GM04503 (cell line): ENCODE results near the gene ZNF181.
"Not testable (repeated sequence)": the region's sequence is repeated elsewhere in the genome, so short reads cannot be mapped to it uniquely, and the experiment has no call there.

ENCODE experiments used
- DNase-seq: peaks from one replicate; pipeline ENCODE4 v3.0.0-alpha.2; 2012; ENCODE audit warnings: low read depth

The ZNF181 gene

GRCh38 chr19:34733746-34734536 lies at the start of gene ZNF181:
ZNF181 (plus strand) TSS chr19:34734243; CDS start chr19:34735038, 795 bp downstream.
- peak; percentile 63 for DNase-seq

GRCh38 chr19:34685266-34685665 lies 48.8 kb upstream of the ZNF181 start:
- DNase-seq, result not testable (repeated sequence)

GRCh38 chr19:34686455-34686854 lies 47.6 kb upstream of the ZNF181 start:
- no peak for DNase-seq

- no peak for DNase-seq
Observed at GRCh38 chr19:34687348-34687747, 46.7 kb upstream of the ZNF181 start.

GRCh38 chr19:34688592-34688991 lies 45.5 kb upstream of the ZNF181 start:
- no peak for DNase-seq

GRCh38 chr19:34690372-34690771 lies 43.7 kb upstream of the ZNF181 start:
- DNase-seq, result no peak

- DNase-seq, result no peak
Observed at GRCh38 chr19:34692549-34692948, 41.5 kb upstream of the ZNF181 start.

GRCh38 chr19:34707661-34708060 lies 26.4 kb upstream of the ZNF181 start:
- no peak for DNase-seq

GRCh38 chr19:34711890-34712289 lies 22.2 kb upstream of the ZNF181 start:
- DNase-seq, result no peak

- DNase-seq, result peak; percentile 15
Observed at GRCh38 chr19:34712395-34713261, 21.4 kb upstream of the ZNF181 start.

GRCh38 chr19:34713262-34713637 lies 20.8 kb upstream of the ZNF181 start:
- DNase-seq, result no peak

GRCh38 chr19:34715357-34715756 lies 18.7 kb upstream of the ZNF181 start:
- DNase-seq, result no peak

- no peak for DNase-seq
Observed at GRCh38 chr19:34722353-34722752, 11.7 kb upstream of the ZNF181 start.

GRCh38 chr19:34725400-34725799 lies 8.6 kb upstream of the ZNF181 start:
- DNase-seq, result no peak

GRCh38 chr19:34731019-34731829 lies 2.8 kb upstream of the ZNF181 start:
- no peak for DNase-seq

- no peak for DNase-seq
Observed at GRCh38 chr19:34731964-34732363, 2.1 kb upstream of the ZNF181 start.

- DNase-seq, result no peak
Observed at GRCh38 chr19:34732612-34733211, 1.3 kb upstream of the ZNF181 start.

- no peak for DNase-seq
Observed at GRCh38 chr19:34733266-34733745, 737 bp upstream of the ZNF181 start.

GRCh38 chr19:34734537-34735103 lies 577 bp downstream of the ZNF181 start:
- DNase-seq, result peak; percentile 45

GRCh38 chr19:34744896-34745690 lies 11.1 kb downstream of the ZNF181 start:
- DNase-seq, result no peak

GRCh38 chr19:34757441-34757840 lies 23.4 kb downstream of the ZNF181 start:
- DNase-seq, result no peak
